Astrocyte (in vitro differentiated cells and primary cell): ENCODE results near the gene CCDC146. TPM values are rescaled to one million over a fixed set of nuclear protein-coding genes. Genes with fewer than 3 reads are reported as not detected.

Source experiments
- DNase-seq: peaks from one replicate; pipeline ENCODE4 v3.0.0-alpha.2; 2010; ENCODE audit warnings: low read depth
- FAIRE-seq: peaks from 2 replicates; lab custom pipeline; 2011; peaks lifted over from hg19 to GRCh38; lab: Jason Lieb, UNC
- H2AFZ ChIP-seq: 2 replicates; pipeline ENCODE4 v1.6.0; 2012; ENCODE audit warnings: low read depth, low read length, inconsistent platforms
- H3K27ac ChIP-seq: 2 replicates; pipeline ENCODE4 v1.5.1; 2011; ENCODE audit warnings: low read depth, low read length, inconsistent platforms
- H3K27me3 ChIP-seq: 2 replicates; pipeline ENCODE4 v1.6.0; 2011; ENCODE audit warnings: low read length, inconsistent platforms; ENCODE audit not compliant: insufficient read depth
- H3K36me3 ChIP-seq: 2 replicates; pipeline ENCODE4 v1.5.1; 2011; ENCODE audit warnings: low read length, inconsistent platforms; ENCODE audit not compliant: insufficient read depth
- H3K4me1 ChIP-seq: 2 replicates; pipeline ENCODE4 v1.5.1; 2011; ENCODE audit warnings: low read length, inconsistent platforms; ENCODE audit not compliant: insufficient read depth
- H3K4me2 ChIP-seq: 2 replicates; pipeline ENCODE4 v1.6.0; 2012; ENCODE audit warnings: low read length, inconsistent platforms
- H3K4me3 ChIP-seq: 2 replicates; pipeline ENCODE4 v1.5.1; 2011; ENCODE audit warnings: low read depth, mild to moderate bottlenecking, low read length, inconsistent platforms; ENCODE audit not compliant: insufficient read depth
- H3K79me2 ChIP-seq: 2 replicates; pipeline ENCODE4 v1.6.0; 2012; ENCODE audit warnings: mild to moderate bottlenecking, low read length, inconsistent platforms; ENCODE audit not compliant: insufficient read depth
- H3K9ac ChIP-seq: 2 replicates; pipeline ENCODE4 v1.6.0; 2012; ENCODE audit warnings: mild to moderate bottlenecking, low read length, inconsistent platforms
- H3K9me3 ChIP-seq: 2 replicates; pipeline ENCODE4 v1.5.1; 2012; ENCODE audit warnings: low read depth, mild to moderate bottlenecking, low read length, inconsistent platforms; ENCODE audit not compliant: insufficient read depth
- H4K20me1 ChIP-seq: 2 replicates; pipeline ENCODE4 v1.6.0; 2012; ENCODE audit warnings: low read length, inconsistent platforms; ENCODE audit not compliant: insufficient read depth
- H3K27ac Mint-ChIP-seq: one replicate; pipeline ENCODE4 v1.8.0; 2021; ENCODE audit warnings: mild to moderate bottlenecking, mixed read lengths; ENCODE audit not compliant: unreplicated experiment
- H3K27me3 Mint-ChIP-seq: one replicate; pipeline ENCODE4 v1.8.0; 2021; ENCODE audit warnings: low read depth, mixed read lengths; ENCODE audit not compliant: unreplicated experiment
- H3K36me3 Mint-ChIP-seq: one replicate; pipeline ENCODE4 v1.8.0; 2021; ENCODE audit warnings: low read depth, mixed read lengths; ENCODE audit not compliant: unreplicated experiment
- H3K4me1 Mint-ChIP-seq: one replicate; pipeline ENCODE4 v1.8.0; 2021; ENCODE audit warnings: low read depth, mixed read lengths; ENCODE audit not compliant: unreplicated experiment
- H3K4me3 Mint-ChIP-seq: one replicate; pipeline ENCODE4 v1.8.0; 2021; ENCODE audit warnings: mild to moderate bottlenecking, moderate library complexity, mixed read lengths; ENCODE audit not compliant: unreplicated experiment
- H3K9me3 Mint-ChIP-seq: one replicate; pipeline ENCODE4 v1.8.0; 2021; ENCODE audit warnings: mild to moderate bottlenecking, mixed read lengths; ENCODE audit not compliant: unreplicated experiment
- EZH2 ChIP-seq: IDR thresholded peaks from 2 replicates; pipeline ENCODE4 v1.6.1; 2012; ENCODE audit warnings: mild to moderate bottlenecking, low read length, inconsistent platforms; ENCODE audit not compliant: insufficient read depth
- total RNA-seq: library from RNA; stranded (reverse); gene quantifications from 2 replicates; pipeline ENCODE4 v1.2.1, GENCODE V29; 2021
- TF ChIP-seq, protein P1 (sequence below): IDR thresholded peaks from 2 replicates; pipeline ENCODE4 v1.5.1; 2011; ENCODE audit warnings: low read depth, mild to moderate bottlenecking, inconsistent platforms, low read length, moderate library complexity; ENCODE audit not compliant: insufficient read depth

Gene CCDC146
- total RNA-seq, 1 donor from 2014 or later, result 2.0 TPM

DNA sequence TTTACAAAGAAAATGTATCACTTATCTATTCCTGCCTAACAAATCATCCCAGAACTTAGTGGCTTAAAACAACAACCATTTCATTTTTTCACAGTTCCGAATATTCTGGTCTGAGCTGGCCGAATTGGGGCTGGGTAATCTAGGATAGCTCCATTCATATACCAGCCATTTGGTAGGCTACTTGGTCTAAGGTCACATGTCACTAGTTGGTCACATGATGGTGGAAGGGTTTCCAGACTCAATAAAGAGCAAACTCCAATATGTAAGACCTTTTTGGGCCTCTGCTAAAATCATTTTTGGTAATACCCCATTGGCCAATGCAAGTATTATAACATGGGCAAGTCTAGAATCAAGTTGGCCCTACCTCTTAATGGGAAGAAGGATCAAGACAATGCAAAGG is 132.5 kb downstream of the CCDC146 start:
- no peak overlapping the region for H3K27ac ChIP-seq
- TF ChIP-seq, protein P1, sequence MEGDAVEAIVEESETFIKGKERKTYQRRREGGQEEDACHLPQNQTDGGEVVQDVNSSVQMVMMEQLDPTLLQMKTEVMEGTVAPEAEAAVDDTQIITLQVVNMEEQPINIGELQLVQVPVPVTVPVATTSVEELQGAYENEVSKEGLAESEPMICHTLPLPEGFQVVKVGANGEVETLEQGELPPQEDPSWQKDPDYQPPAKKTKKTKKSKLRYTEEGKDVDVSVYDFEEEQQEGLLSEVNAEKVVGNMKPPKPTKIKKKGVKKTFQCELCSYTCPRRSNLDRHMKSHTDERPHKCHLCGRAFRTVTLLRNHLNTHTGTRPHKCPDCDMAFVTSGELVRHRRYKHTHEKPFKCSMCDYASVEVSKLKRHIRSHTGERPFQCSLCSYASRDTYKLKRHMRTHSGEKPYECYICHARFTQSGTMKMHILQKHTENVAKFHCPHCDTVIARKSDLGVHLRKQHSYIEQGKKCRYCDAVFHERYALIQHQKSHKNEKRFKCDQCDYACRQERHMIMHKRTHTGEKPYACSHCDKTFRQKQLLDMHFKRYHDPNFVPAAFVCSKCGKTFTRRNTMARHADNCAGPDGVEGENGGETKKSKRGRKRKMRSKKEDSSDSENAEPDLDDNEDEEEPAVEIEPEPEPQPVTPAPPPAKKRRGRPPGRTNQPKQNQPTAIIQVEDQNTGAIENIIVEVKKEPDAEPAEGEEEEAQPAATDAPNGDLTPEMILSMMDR, result no peak
- no peak for TF ChIP-seq EZH2
- no peak overlapping the region for H3K4me3 Mint-ChIP-seq
- H3K4me1 ChIP-seq, result no peaks in the 10 kb centered on the region
- peaks cover 2% of the 10 kb centered on the region for H3K4me1 Mint-ChIP-seq
- no peak overlapping the region for H2AFZ ChIP-seq
- H3K9ac ChIP-seq, result no peak overlapping the region
- no peaks in the 10 kb centered on the region for H3K27me3 ChIP-seq
- H3K36me3 ChIP-seq, result no peaks in the 10 kb centered on the region
- H3K4me3 ChIP-seq, result no peak overlapping the region
- H3K79me2 ChIP-seq, result no peaks in the 10 kb centered on the region
- H3K9me3 Mint-ChIP-seq, result no peaks in the 10 kb centered on the region
- H4K20me1 ChIP-seq, result no peaks in the 10 kb centered on the region
- DNase-seq, result no peak
- H3K27ac Mint-ChIP-seq, result no peak overlapping the region
- H3K27me3 Mint-ChIP-seq, result no peaks in the 10 kb centered on the region
- FAIRE-seq, result no peak
- H3K36me3 Mint-ChIP-seq, result no peaks in the 10 kb centered on the region
- no peak overlapping the region for H3K4me2 ChIP-seq
- no peaks in the 10 kb centered on the region for H3K9me3 ChIP-seq

GRCh38 chr7:77258014-77258413 is 135.6 kb downstream of the CCDC146 start:
- no peak for TF ChIP-seq EZH2
- TF ChIP-seq, protein P1, result no peak
- H3K4me3 Mint-ChIP-seq, result no peak overlapping the region
- H3K4me2 ChIP-seq, result no peak overlapping the region
- no peak for DNase-seq
- H3K27me3 Mint-ChIP-seq, result no peaks in the 10 kb centered on the region
- H2AFZ ChIP-seq, result no peak overlapping the region
- no peaks in the 10 kb centered on the region for H3K4me1 ChIP-seq
- H3K4me3 ChIP-seq, result no peak overlapping the region
- H3K27me3 ChIP-seq, result no peaks in the 10 kb centered on the region
- no peaks in the 10 kb centered on the region for H3K9me3 Mint-ChIP-seq
- H4K20me1 ChIP-seq, result no peaks in the 10 kb centered on the region
- no peak overlapping the region for H3K27ac ChIP-seq
- no peak overlapping the region for H3K27ac Mint-ChIP-seq
- no peak overlapping the region for H3K9ac ChIP-seq
- FAIRE-seq, result no peak
- H3K36me3 ChIP-seq, result no peaks in the 10 kb centered on the region
- H3K4me1 Mint-ChIP-seq, result peaks cover 2% of the 10 kb centered on the region
- H3K79me2 ChIP-seq, result no peaks in the 10 kb centered on the region
- no peaks in the 10 kb centered on the region for H3K9me3 ChIP-seq
- no peaks in the 10 kb centered on the region for H3K36me3 Mint-ChIP-seq

DNA sequence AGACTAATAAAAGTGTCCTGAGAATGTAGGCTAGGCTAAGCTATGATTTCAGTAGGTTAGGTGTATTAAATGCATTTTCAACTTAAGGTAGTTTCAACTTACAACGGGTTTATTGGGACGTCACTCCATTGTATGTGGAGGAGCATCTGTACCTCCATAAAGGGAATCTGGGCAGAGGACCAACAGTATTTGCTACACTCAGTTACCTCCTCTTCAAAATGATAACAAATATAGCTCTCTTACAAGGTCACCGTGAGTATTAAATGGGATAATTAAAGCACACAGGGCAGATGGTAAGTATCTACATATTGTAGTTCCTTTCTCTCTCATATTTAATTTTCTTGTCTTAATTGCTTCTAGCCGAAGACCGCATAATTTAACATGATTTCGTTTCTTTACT is 136.2 kb downstream of the CCDC146 start:
- Histone ChIP-seq H3K9ac (no peak overlapping the region), H3K27ac (no peak overlapping the region), H3K9me3 (no peaks in the 10 kb centered on the region), H3K36me3 (no peaks in the 10 kb centered on the region), H3K4me2 (no peak overlapping the region), H4K20me1 (no peaks in the 10 kb centered on the region), H3K4me1 (no peaks in the 10 kb centered on the region), H3K27me3 (no peaks in the 10 kb centered on the region), H3K4me3 (no peak overlapping the region), H2AFZ (no peak overlapping the region), H3K79me2 (no peaks in the 10 kb centered on the region)
- Mint-ChIP-seq H3K4me3 (no peak overlapping the region), H3K4me1 (peaks cover 2% of the 10 kb centered on the region), H3K36me3 (no peaks in the 10 kb centered on the region), H3K27me3 (no peaks in the 10 kb centered on the region), H3K27ac (no peak overlapping the region), H3K9me3 (no peaks in the 10 kb centered on the region)
- TF ChIP-seq EZH2, result no peak
- TF ChIP-seq, protein P1, result no peak
- no peak for FAIRE-seq
- no peak for DNase-seq
